ENCODE measurements around the gene SMAGP. TPM values are rescaled to one million over a fixed set of nuclear protein-coding genes. Genes with fewer than 3 reads are reported as not detected.

SMAGP gene
- total RNA-seq, 1 donor: 3.0 TPM

DNA sequence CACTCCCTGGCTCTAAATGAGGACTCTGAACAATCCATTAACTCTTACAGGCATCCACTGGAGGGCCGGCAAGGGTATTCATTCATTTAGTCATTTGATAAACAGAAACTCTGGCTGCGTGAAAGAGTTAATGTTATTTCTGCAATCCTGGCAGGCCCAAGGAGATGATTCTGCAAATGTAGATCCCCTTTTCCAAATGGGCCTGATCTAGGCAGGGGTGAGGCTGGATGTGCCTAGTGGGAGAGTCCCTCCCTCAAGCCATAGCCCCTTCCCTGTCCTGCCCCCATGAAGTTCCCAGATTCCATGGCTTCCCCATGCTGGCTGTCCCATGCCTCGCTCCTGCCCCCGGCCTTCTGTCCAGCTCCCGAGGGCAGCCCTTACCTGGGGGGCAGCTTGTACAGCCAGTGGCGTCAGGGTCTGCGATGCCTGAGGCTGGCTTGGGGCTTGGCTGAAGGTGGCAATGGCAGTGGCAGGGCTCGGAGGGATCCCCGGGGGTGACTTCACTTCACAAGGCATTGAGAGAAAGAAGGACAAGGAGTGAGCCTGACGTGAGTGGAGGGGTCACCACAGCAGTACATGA is 70.8 kb downstream of the SMAGP start:
- Histone ChIP-seq H3K27me3 (ENCODE audit: insufficient read depth, low read length) (no peaks in the 10 kb centered on the region), H3K4me3 (ENCODE audit: low read length) (no peak overlapping the region), H3K9me3 (ENCODE audit: low read depth, low read length) (no peaks in the 10 kb centered on the region), H3K4me1 (ENCODE audit: insufficient read depth, low read length) (peaks cover 9% of the 10 kb centered on the region)

GRCh38 chr12:51198568-51199365 is 71.4 kb downstream of the SMAGP start:
- peaks cover 9% of the 10 kb centered on the region for H3K4me1 ChIP-seq (ENCODE audit: insufficient read depth, low read length)
- no peaks in the 10 kb centered on the region for H3K9me3 ChIP-seq (ENCODE audit: low read depth, low read length)
- H3K4me3 ChIP-seq (ENCODE audit: low read length): no peak overlapping the region
- no peaks in the 10 kb centered on the region for H3K27me3 ChIP-seq (ENCODE audit: insufficient read depth, low read length)

DNA sequence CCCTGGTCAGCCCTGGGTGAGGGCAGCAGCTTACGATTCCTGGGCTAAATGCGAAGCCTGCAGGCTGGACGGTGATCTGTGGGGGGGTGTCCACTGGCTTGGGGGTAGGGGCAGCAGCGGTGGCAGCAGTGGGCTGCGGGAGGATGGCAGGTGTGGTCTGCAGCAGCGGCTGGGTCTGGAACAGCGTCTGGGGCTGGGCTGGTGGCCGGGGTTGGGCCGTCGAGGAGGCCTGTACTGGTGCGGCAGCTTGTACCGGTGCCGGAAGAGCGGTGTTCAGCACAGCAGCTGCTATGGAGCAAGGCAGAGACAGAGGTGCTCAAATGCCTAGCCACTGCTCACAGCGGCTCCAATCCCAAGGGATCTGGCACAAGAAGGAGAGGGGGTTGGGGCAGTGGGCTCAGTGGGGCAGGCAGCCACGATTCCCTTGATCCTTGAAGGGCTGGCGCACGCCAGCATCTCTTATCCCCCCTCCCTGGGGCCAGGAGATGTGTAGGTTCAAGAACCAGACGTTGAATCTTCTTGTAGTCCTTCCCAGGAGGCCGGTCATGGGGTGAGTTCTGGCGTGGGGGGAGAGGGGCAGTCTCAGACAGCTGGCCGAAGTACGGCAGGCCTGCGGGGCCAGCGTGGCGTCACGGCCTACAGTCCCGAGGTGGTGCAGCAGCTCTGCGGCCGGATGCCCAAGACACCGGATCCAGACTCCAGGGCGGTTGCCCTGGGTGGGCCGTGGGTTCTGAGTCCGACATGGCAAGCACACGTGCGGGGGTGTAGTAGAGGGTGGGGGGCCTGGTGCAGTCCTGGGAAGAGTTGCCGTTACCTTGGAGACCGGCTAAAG is 72.3 kb downstream of the SMAGP start:
- Histone ChIP-seq H3K4me3 (ENCODE audit: low read length) (no peak overlapping the region), H3K27me3 (ENCODE audit: insufficient read depth, low read length) (no peaks in the 10 kb centered on the region), H3K9me3 (ENCODE audit: low read depth, low read length) (no peaks in the 10 kb centered on the region), H3K4me1 (ENCODE audit: insufficient read depth, low read length) (peaks cover 9% of the 10 kb centered on the region)

DNA sequence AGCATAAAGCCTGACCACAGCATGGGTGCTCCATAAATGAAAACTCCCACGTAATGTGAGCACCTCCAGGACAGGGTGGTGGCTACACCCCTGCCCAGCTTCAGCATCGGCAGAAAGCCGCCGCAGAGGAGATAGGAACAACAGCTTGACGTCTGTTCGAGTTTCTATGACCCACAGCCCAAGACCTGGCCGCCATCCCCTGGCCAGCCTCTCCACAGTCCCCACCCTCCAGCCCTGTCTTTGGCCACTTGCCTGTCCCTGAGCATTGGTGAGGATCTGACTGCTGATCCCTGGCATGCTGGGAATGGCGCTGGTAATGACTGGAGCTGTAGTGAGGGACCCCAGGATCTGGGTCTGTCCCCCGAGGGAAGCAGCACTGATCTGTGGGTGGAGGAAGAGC is 73.7 kb downstream of the SMAGP start:
- H3K9me3 ChIP-seq (ENCODE audit: low read depth, low read length): no peaks in the 10 kb centered on the region
- peaks cover 9% of the 10 kb centered on the region for H3K4me1 ChIP-seq (ENCODE audit: insufficient read depth, low read length)
- no peak overlapping the region for H3K4me3 ChIP-seq (ENCODE audit: low read length)
- no peaks in the 10 kb centered on the region for H3K27me3 ChIP-seq (ENCODE audit: insufficient read depth, low read length)

- Histone ChIP-seq H3K9me3 (ENCODE audit: low read depth, low read length) (no peaks in the 10 kb centered on the region), H3K27me3 (ENCODE audit: insufficient read depth, low read length) (no peaks in the 10 kb centered on the region), H3K4me3 (ENCODE audit: low read length) (no peak overlapping the region), H3K4me1 (ENCODE audit: insufficient read depth, low read length) (peaks cover 9% of the 10 kb centered on the region)
Observed at GRCh38 chr12:51195841-51196240, 74.4 kb downstream of the SMAGP start.

Other genes with a start within 250 kb of the SMAGP start
- 51.2 TPM for gene SLC11A2, start 244.0 kb downstream of the SMAGP start, total RNA-seq
- gene LETMD1, start 222.1 kb downstream of the SMAGP start, total RNA-seq: 63.4 TPM
- 7.7 TPM for gene CSRNP2, start 186.8 kb downstream of the SMAGP start, total RNA-seq
- gene TFCP2, start 97.3 kb downstream of the SMAGP start, total RNA-seq: 3.9 TPM
- 5.5 TPM for gene POU6F1, start 52.4 kb downstream of the SMAGP start, total RNA-seq
- gene DAZAP2, start 31.6 kb downstream of the SMAGP start, total RNA-seq: 779 TPM
- gene BIN2, start 53.8 kb upstream of the SMAGP start, total RNA-seq: 211 TPM
- gene CELA1, start 76.3 kb upstream of the SMAGP start, total RNA-seq: not detected
- 11.3 TPM for gene GALNT6, start 121.0 kb upstream of the SMAGP start, total RNA-seq
- gene SLC4A8, start 154.4 kb upstream of the SMAGP start, total RNA-seq: 3.3 TPM

Measured in mononuclear cell (primary cell).